Keratinocyte (primary cell): Measurements from ENCODE around the gene OTUD4. TPM values are rescaled to one million over a fixed set of nuclear protein-coding genes. Genes with fewer than 3 reads are reported as not detected.

Experiments used
- DNase-seq: peaks from one replicate; pipeline ENCODE4 v3.0.0-alpha.2; 2011; ENCODE audit warnings: low read depth, missing footprints, low spot score
- FAIRE-seq: peaks from 2 replicates; lab custom pipeline; 2011; peaks lifted over from hg19 to GRCh38; lab: Jason Lieb, UNC
- H2AFZ ChIP-seq: 2 replicates; pipeline ENCODE4 v1.6.0; 2012; ENCODE audit warnings: low read length, control low read depth, inconsistent platforms; ENCODE audit not compliant: control insufficient read depth
- H3K27ac ChIP-seq: 2 replicates; pipeline ENCODE4 v1.5.1; 2011; ENCODE audit warnings: low read length; ENCODE audit not compliant: control insufficient read depth, insufficient read depth
- H3K27me3 ChIP-seq: 3 replicates; pipeline ENCODE4 v1.6.0; 2011; ENCODE audit warnings: low read length; ENCODE audit not compliant: control insufficient read depth, insufficient read depth; ENCODE audit errors: extremely low read depth
- H3K36me3 ChIP-seq, 2 experiments: 2 replicates in 1 of 2; 3 replicates in 1 of 2; pipeline ENCODE4 v1.5.1; 2011; ENCODE audit warnings: low read length in 2 of 2, mild to moderate bottlenecking in 1 of 2; ENCODE audit not compliant: control insufficient read depth in 2 of 2, insufficient read depth in 2 of 2; ENCODE audit errors: extremely low read depth in 1 of 2
- H3K4me1 ChIP-seq: 3 replicates; pipeline ENCODE4 v1.5.1; 2011; ENCODE audit warnings: low read length; ENCODE audit not compliant: control insufficient read depth, insufficient read depth; ENCODE audit errors: extremely low read depth
- H3K4me2 ChIP-seq: 3 replicates; pipeline ENCODE4 v1.6.0; 2011; ENCODE audit warnings: low read depth, low read length; ENCODE audit not compliant: control insufficient read depth, insufficient read depth; ENCODE audit errors: extremely low read depth
- H3K4me3 ChIP-seq, 3 experiments: fragments of 200-600 bp in 1 of 3; sonication (generic) in 1 of 3; 2 replicates in 2 of 3; 3 replicates in 1 of 3; pipeline ENCODE4 v1.5.1; 2011 to 2016; ENCODE audit warnings: low read length in 3 of 3, mild to moderate bottlenecking in 3 of 3, control low read depth in 2 of 3, inconsistent platforms in 1 of 3, low read depth in 1 of 3, mixed read lengths in 1 of 3, mixed run types in 1 of 3, moderate library complexity in 1 of 3; ENCODE audit not compliant: control insufficient read depth in 2 of 3, insufficient read depth in 2 of 3; ENCODE audit errors: extremely low read depth in 1 of 3
- H3K79me2 ChIP-seq: 2 replicates; pipeline ENCODE4 v1.6.0; 2012; ENCODE audit warnings: low read length; ENCODE audit not compliant: control insufficient read depth, insufficient read depth
- H3K9ac ChIP-seq: 3 replicates; pipeline ENCODE4 v1.6.0; 2011; ENCODE audit warnings: low read length; ENCODE audit not compliant: control insufficient read depth, insufficient read depth; ENCODE audit errors: extremely low read depth
- H3K9me1 ChIP-seq: 3 replicates; pipeline ENCODE4 v1.6.0; 2011; ENCODE audit warnings: low read length; ENCODE audit not compliant: control insufficient read depth, insufficient read depth; ENCODE audit errors: extremely low read depth
- H3K9me3 ChIP-seq: 2 replicates; pipeline ENCODE4 v1.5.1; 2012; ENCODE audit warnings: low read depth, low read length; ENCODE audit not compliant: control insufficient read depth
- H4K20me1 ChIP-seq: 3 replicates; pipeline ENCODE4 v1.6.0; 2011; ENCODE audit warnings: low read length; ENCODE audit not compliant: control insufficient read depth, insufficient read depth; ENCODE audit errors: extremely low read depth
- CTCF ChIP-seq, 3 experiments: IDR thresholded peaks in 1 of 3; conservative IDR thresholded peaks in 1 of 3; optimal IDR thresholded peaks in 1 of 3; 2 replicates in 2 of 3; 3 replicates in 1 of 3; pipeline versions ENCODE3 to v1.5.1; 2011; ENCODE audit warnings: low read length in 3 of 3, mild to moderate bottlenecking in 3 of 3, moderate library complexity in 2 of 3, control low read depth in 1 of 3, inconsistent platforms in 1 of 3; ENCODE audit not compliant: insufficient read depth in 2 of 3; ENCODE audit errors: extremely low read depth in 1 of 3
- EZH2 ChIP-seq: IDR thresholded peaks from one replicate; pipeline ENCODE4 v1.6.1; 2012; ENCODE audit warnings: inconsistent platforms, mild to moderate bottlenecking, low read length, moderate library complexity
- dilution Hi-C: fragments of 300-500 bp; cut with MboI; formaldehyde crosslinking; loops from one replicate; pipeline ENCODE4 v1.7.0; 2020; ENCODE audit warnings: low sequenced_read_pairs; ENCODE audit not compliant: extremely low pct_ligation_motif_present
- polyA plus RNA-seq, 5 experiments: library from polyadenylated mRNA; depleted of rRNA in 3 of 5; stranded (reverse) in 3 of 5; stranded (forward) in 1 of 5; unstranded in 1 of 5; fragments of >200 nt; gene quantifications; 1 replicate in 1 of 5; 2 replicates in 3 of 5; 3 replicates in 1 of 5; pipeline versions ENCODE4 v1.2.1 to v1.2.3, GENCODE V29; 2011 to 2012; ENCODE audit warnings: missing spikeins in 2 of 5, low read depth in 1 of 5, low replicate concordance in 1 of 5

Gene OTUD4
- polyA plus RNA-seq, 1 donor (not counting 4 experiments of a cell fraction or from before 2014, with no cell fraction given): 30.2 TPM

DNA sequence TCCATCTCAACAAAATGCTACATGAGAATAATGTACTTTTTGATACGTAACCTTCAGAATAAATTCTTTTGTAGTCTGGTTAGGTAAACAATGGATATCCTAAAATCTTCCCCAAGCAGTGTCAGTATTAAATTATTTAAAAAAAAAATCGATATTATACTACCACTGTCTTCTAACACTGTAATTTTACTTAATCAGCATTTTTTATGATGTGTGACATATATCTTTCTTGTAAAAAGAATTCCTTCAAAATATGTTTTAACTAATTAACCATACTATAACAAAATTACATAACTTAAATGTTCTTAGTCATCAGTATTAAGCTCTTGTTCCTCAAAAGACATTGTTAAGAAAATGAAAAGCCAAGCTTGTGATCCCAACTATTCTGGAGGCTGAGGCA lies 12.5 kb downstream of the OTUD4 start:
- FAIRE-seq (no peak), DNase-seq (no peak)
- Histone ChIP-seq H3K79me2 (peaks cover 43% of the 10 kb centered on the region), H3K27ac (no peak overlapping the region), H3K27me3 (no peaks in the 10 kb centered on the region), H3K4me1 (no peaks in the 10 kb centered on the region), H3K9me3 (no peaks in the 10 kb centered on the region), H3K4me3 (no peak overlapping the region), H3K36me3 (peaks cover 10 to 23% of the 10 kb centered on the region in 2 experiments), H2AFZ (no peak overlapping the region), H4K20me1 (peaks cover 2% of the 10 kb centered on the region), H3K9me1 (peaks cover 2% of the 10 kb centered on the region), H3K9ac (no peak overlapping the region), H3K4me2 (no peak overlapping the region)
- dilution Hi-C loops: no loop called here
- TF ChIP-seq CTCF (optimal IDR thresholded peaks at IDR 0.05 in 1 of 3, IDR thresholded peaks at IDR 0.05 in 1 of 3, conservative IDR thresholded peaks at IDR 0.05 in 1 of 3; ENCODE audit: extremely low read depth in 1 of 3, insufficient read depth in 2 of 3, low read length in 3 of 3) (no peak), EZH2 (no peak)

GRCh38 chr4:145161549-145161948 lies 18.8 kb downstream of the OTUD4 start:
- no peak for FAIRE-seq
- no peaks in the 10 kb centered on the region for H3K9me3 ChIP-seq
- no peak overlapping the region for H3K27ac ChIP-seq
- H3K4me2 ChIP-seq: no peak overlapping the region
- H3K9me1 ChIP-seq: no peaks in the 10 kb centered on the region
- dilution Hi-C loops: no loop called here
- no peak for DNase-seq
- H4K20me1 ChIP-seq: no peaks in the 10 kb centered on the region
- H3K36me3 ChIP-seq: peaks cover 4 to 6% of the 10 kb centered on the region in 2 experiments
- H2AFZ ChIP-seq: no peak overlapping the region
- peaks cover 21% of the 10 kb centered on the region for H3K79me2 ChIP-seq
- H3K4me1 ChIP-seq: no peaks in the 10 kb centered on the region
- TF ChIP-seq EZH2 (no peak), CTCF (optimal IDR thresholded peaks at IDR 0.05 in 1 of 3, IDR thresholded peaks at IDR 0.05 in 1 of 3, conservative IDR thresholded peaks at IDR 0.05 in 1 of 3; ENCODE audit: extremely low read depth in 1 of 3, insufficient read depth in 2 of 3, low read length in 3 of 3) (no peak)
- H3K9ac ChIP-seq: no peak overlapping the region
- H3K4me3 ChIP-seq: no peak overlapping the region
- H3K27me3 ChIP-seq: no peaks in the 10 kb centered on the region
